GM23338 (cell line): Measurements from ENCODE around the gene RER1. TPM values are rescaled to one million over a fixed set of nuclear protein-coding genes. Genes with fewer than 3 reads are reported as not detected.

ENCODE experiments used
- ATAC-seq: fragments of 200-7000 bp; cut with Tn5 transposase; 3 replicates; pipeline ENCODE4 v1.9.1; 2020
- DNase-seq: peaks from one replicate; pipeline ENCODE4 v3.0.0-alpha.2; 2015; ENCODE audit warnings: low spot score
- H2AFZ ChIP-seq: fragments of 200-600 bp; sonication (generic); 2 replicates; pipeline ENCODE4 v1.8.0; 2016; ENCODE audit warnings: antibody characterized with exemption, mild to moderate bottlenecking, moderate library complexity
- H3F3A ChIP-seq: fragments of 200-600 bp; sonication (generic); replicated peaks from 2 replicates; pipeline ENCODE4 v1.8.0; 2017; ENCODE audit warnings: antibody characterized with exemption, mixed run types, low read depth
- H3K27ac ChIP-seq: fragments of 200-600 bp; sonication (generic); 2 replicates; pipeline ENCODE4 v1.6.1; 2016; ENCODE audit warnings: low read depth
- H3K27me3 ChIP-seq: fragments of 200-600 bp; sonication (generic); 2 replicates; pipeline ENCODE4 v1.8.0; 2016; ENCODE audit warnings: mild to moderate bottlenecking, mixed run types, moderate library complexity; ENCODE audit not compliant: insufficient read depth
- H3K36me3 ChIP-seq: fragments of 200-600 bp; sonication (generic); 2 replicates; pipeline ENCODE4 v1.8.0; 2016; ENCODE audit warnings: mild to moderate bottlenecking; ENCODE audit not compliant: insufficient read depth
- H3K4me1 ChIP-seq: fragments of 200-600 bp; sonication (generic); 2 replicates; pipeline ENCODE4 v1.8.0; 2016; ENCODE audit warnings: mild to moderate bottlenecking, moderate library complexity; ENCODE audit not compliant: insufficient read depth
- H3K4me2 ChIP-seq: fragments of 200-600 bp; sonication (generic); 2 replicates; pipeline ENCODE4 v1.7.1; 2017; ENCODE audit warnings: mixed run types
- H3K4me3 ChIP-seq: fragments of 200-600 bp; sonication (generic); 2 replicates; pipeline ENCODE4 v1.6.1; 2016; ENCODE audit warnings: mixed run types
- H3K79me2 ChIP-seq: fragments of 200-600 bp; sonication (generic); replicated peaks from 2 replicates; pipeline ENCODE4 v1.8.0; 2017; ENCODE audit warnings: mild to moderate bottlenecking; ENCODE audit not compliant: insufficient read depth
- H3K9me2 ChIP-seq: fragments of 200-600 bp; sonication (generic); 2 replicates; pipeline ENCODE4 v1.8.0; 2017; ENCODE audit not compliant: insufficient read depth
- H4K20me1 ChIP-seq: fragments of 200-600 bp; sonication (generic); replicated peaks from 2 replicates; pipeline ENCODE4 v1.8.0; 2017; ENCODE audit warnings: mild to moderate bottlenecking; ENCODE audit not compliant: insufficient read depth
- H3K27ac Mint-ChIP-seq: 2 replicates; pipeline ENCODE4 v1.8.0; 2020; ENCODE audit warnings: inconsistent platforms, mild to moderate bottlenecking, moderate library complexity, mixed read lengths
- H3K27me3 Mint-ChIP-seq: 3 replicates; pipeline ENCODE4 v1.8.0; 2022; ENCODE audit warnings: low read depth, mild to moderate bottlenecking, moderate library complexity, mixed read lengths, inconsistent platforms; ENCODE audit not compliant: insufficient read depth, poor library complexity
- H3K36me3 Mint-ChIP-seq: 3 replicates; pipeline ENCODE4 v1.8.0; 2021; ENCODE audit warnings: low read depth, mild to moderate bottlenecking, inconsistent platforms, moderate library complexity, mixed read lengths
- H3K4me1 Mint-ChIP-seq: 3 replicates; pipeline ENCODE4 v1.8.0; 2020; ENCODE audit warnings: mild to moderate bottlenecking, inconsistent platforms, mixed read lengths
- H3K4me3 Mint-ChIP-seq: 3 replicates; pipeline ENCODE4 v1.8.0; 2021; ENCODE audit warnings: moderate library complexity, mild to moderate bottlenecking, inconsistent platforms, mixed read lengths
- H3K9me3 Mint-ChIP-seq: 3 replicates; pipeline ENCODE4 v1.8.0; 2020; ENCODE audit warnings: moderate library complexity, mild to moderate bottlenecking, inconsistent platforms, mixed read lengths
- CREB1 ChIP-seq: fragments of 250-450 bp; sonication (Bioruptor Pico); IDR thresholded peaks from 2 replicates; pipeline ENCODE4 v1.5.0; 2020; ENCODE audit warnings: low read depth, mild to moderate bottlenecking, moderate library complexity
- JUNB ChIP-seq: IDR thresholded peaks from one replicate; pipeline ENCODE4 v1.6.1; 2016; ENCODE audit warnings: antibody characterized with exemption; ENCODE audit not compliant: unreplicated experiment
- NANOG ChIP-seq: IDR thresholded peaks from 2 replicates; pipeline ENCODE4 v1.6.1; 2016; ENCODE audit warnings: antibody characterized with exemption, borderline replicate concordance
- POLR2AphosphoS5 ChIP-seq: IDR thresholded peaks from 2 replicates; pipeline ENCODE4 v1.6.1; 2016; ENCODE audit warnings: antibody characterized with exemption, low read depth
- STAT1 ChIP-seq: IDR thresholded peaks from one replicate; pipeline ENCODE4 v1.6.1; 2016; ENCODE audit warnings: antibody characterized with exemption; ENCODE audit not compliant: unreplicated experiment
- ZNF114 ChIP-seq: fragments of 250-450 bp; sonication (Bioruptor Pico); IDR thresholded peaks from 2 replicates; pipeline ENCODE4 v1.5.0; 2020; ENCODE audit warnings: mild to moderate bottlenecking, moderate library complexity
- ZNF331 ChIP-seq: fragments of 250-450 bp; sonication (Bioruptor Pico); IDR thresholded peaks from 2 replicates; pipeline ENCODE4 v1.5.0; 2020; ENCODE audit warnings: low read depth, mild to moderate bottlenecking, moderate library complexity
- polyA plus RNA-seq: library from polyadenylated mRNA; unstranded; fragments of >200 nt; fragmentation: Nextera tagmentation; extraction: Ambion mirVana; gene quantifications from 2 replicates; pipeline ENCODE4 v1.2.1, GENCODE V29; 2016
- total RNA-seq: library from RNA; depleted of rRNA; stranded (reverse); fragments of >200 nt; shearing (Covaris generic); gene quantifications from 2 replicates; pipeline ENCODE4 v1.2.3, GENCODE V29; 2014
- TF ChIP-seq, protein P1 (sequence below), 2 experiments: fragments of 200-600 bp in 1 of 2; sonication (generic) in 1 of 2; conservative IDR thresholded peaks; 2 replicates each; pipeline versions ENCODE4 v1.5.1 to v1.6.1; 2016 to 2017; ENCODE audit warnings: antibody characterized with exemption in 2 of 2, low read depth in 2 of 2, mild to moderate bottlenecking in 2 of 2, moderate library complexity in 1 of 2
- TF ChIP-seq, protein P2 (sequence below): fragments of 250-450 bp; sonication (Bioruptor Pico); IDR thresholded peaks from 2 replicates; pipeline ENCODE4 v1.5.0; 2020; ENCODE audit warnings: mild to moderate bottlenecking, moderate library complexity
- TF ChIP-seq, protein P3 (sequence below): IDR thresholded peaks from 2 replicates; pipeline ENCODE4 v1.6.1; 2016; ENCODE audit warnings: antibody characterized with exemption

RER1 gene
- total and polyA plus RNA-seq, 2 experiments from 2014 or later = 58.4 to 99.5 TPM

DNA sequence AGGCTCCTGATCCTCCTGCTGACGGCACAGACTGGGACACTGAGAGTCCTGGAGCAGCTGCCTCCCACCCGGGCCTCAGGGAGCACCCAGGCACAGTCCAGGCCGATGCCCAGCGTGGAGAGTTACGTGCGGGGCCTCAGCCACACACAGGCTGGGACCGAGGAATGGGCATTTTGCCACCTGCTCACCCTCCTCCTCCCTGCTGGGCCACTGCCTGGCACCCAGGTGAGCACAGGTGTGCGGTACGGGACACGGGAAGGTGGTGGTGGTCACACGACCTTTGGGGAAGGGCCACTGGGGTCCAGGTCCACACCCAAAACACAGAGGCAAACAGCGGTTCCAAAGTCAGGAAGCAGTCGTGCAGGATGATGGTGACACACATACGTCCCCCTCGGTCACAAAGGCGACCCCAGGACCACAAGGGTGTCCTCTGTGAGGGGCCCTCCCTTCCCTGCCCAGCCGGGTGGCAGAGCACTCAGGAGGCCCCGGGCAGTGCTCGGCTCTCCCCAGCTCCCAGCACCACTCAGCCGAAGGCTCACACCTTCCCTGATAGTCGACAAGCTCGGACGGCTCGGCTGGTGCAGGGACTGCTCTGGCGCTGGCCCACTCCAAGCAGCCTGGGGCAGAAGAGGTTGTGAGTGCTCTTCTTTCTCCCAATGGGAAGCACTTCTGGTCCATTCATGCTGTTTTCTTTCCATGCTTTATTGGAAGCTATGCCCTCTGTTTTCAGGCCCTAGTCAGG is 14.5 kb upstream of the RER1 start (continued):
- TF ChIP-seq, protein P1, sequence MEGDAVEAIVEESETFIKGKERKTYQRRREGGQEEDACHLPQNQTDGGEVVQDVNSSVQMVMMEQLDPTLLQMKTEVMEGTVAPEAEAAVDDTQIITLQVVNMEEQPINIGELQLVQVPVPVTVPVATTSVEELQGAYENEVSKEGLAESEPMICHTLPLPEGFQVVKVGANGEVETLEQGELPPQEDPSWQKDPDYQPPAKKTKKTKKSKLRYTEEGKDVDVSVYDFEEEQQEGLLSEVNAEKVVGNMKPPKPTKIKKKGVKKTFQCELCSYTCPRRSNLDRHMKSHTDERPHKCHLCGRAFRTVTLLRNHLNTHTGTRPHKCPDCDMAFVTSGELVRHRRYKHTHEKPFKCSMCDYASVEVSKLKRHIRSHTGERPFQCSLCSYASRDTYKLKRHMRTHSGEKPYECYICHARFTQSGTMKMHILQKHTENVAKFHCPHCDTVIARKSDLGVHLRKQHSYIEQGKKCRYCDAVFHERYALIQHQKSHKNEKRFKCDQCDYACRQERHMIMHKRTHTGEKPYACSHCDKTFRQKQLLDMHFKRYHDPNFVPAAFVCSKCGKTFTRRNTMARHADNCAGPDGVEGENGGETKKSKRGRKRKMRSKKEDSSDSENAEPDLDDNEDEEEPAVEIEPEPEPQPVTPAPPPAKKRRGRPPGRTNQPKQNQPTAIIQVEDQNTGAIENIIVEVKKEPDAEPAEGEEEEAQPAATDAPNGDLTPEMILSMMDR (conservative IDR thresholded peaks at IDR 0.05; ENCODE audit: low read depth in 2 of 2) = no peak
- TF ChIP-seq STAT1 = no peak

DNA sequence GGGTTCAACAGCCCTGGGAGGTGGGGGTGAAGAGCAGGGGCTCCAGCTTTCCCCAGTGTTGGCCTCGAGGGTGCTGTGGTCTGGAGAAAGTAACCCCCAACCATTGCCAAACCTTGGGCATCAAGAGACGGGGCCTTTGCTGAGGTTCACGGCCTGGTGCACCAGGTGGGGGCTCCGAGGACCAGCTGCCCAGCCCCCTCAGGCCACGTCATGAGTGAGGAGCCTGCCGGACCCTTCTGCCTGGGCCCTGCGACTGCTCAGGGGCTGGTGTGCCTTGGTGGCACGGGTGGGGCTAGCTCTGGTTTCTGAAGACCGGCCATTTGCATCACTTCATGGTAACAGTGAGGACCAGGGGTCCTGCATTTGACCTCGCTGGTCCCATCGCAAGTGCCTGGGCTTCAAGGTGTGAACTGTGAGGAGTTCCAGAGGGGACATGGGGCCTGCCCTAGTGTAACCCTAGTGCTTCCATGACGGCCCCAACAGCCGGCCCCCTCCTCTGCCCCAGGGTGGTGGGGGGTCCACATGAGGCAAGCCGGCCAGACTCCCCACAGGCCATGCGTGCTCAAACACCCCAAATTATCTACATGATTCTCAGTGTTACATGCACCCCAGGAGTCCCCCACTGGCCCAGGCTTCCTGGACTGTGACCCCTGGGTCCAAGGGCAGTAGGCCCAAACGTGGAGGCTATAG is 13.7 kb upstream of the RER1 start:
- Mint-ChIP-seq H3K4me3 (no peak overlapping the region), H3K36me3 (no peaks in the 10 kb centered on the region), H3K4me1 (no peaks in the 10 kb centered on the region), H3K27me3 (peaks cover 5% of the 10 kb centered on the region), H3K27ac (no peak overlapping the region), H3K9me3 (no peaks in the 10 kb centered on the region)
- Histone ChIP-seq H3F3A (no peaks in the 10 kb centered on the region), H3K27me3 (no peaks in the 10 kb centered on the region), H3K79me2 (no peaks in the 10 kb centered on the region), H3K4me3 (no peak overlapping the region), H3K36me3 (no peaks in the 10 kb centered on the region), H4K20me1 (no peaks in the 10 kb centered on the region; the same call in 1 of the 2 replicates), H3K4me2 (no peak overlapping the region), H3K9me2 (no peaks in the 10 kb centered on the region), H2AFZ (no peak overlapping the region), H3K4me1 (no peaks in the 10 kb centered on the region), H3K27ac (no peak overlapping the region)
- TF ChIP-seq CREB1 (CRISPR knock-in tag) = no peak
- DNase-seq (no peak), ATAC-seq (no peak)

DNA sequence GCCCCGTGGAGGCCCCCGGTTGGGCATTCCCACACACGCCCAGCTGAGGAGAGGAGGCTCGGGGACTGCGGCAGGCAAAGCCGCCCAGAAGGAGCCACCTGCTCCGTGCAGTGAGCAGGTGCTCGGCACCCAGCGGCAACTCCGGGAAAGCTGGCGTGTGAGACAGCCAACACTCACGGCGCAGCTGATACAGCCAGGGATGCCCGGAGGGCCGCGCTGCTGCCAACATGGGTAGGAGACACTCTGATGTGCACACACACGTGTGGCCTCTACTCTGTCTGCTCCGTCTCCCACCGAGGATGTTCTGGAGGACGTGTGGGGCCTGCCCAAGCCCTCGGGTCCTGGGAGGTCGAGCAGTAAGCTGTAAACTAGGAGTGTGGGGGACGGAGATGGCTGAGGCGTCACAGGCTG is 13.2 kb upstream of the RER1 start:
- Histone ChIP-seq H3K27me3 (no peaks in the 10 kb centered on the region), H3K4me2 (no peak overlapping the region), H3K4me1 (no peaks in the 10 kb centered on the region), H3F3A (no peaks in the 10 kb centered on the region), H3K4me3 (no peak overlapping the region), H3K36me3 (no peaks in the 10 kb centered on the region), H3K79me2 (no peaks in the 10 kb centered on the region), H3K27ac (no peak overlapping the region), H3K9me2 (no peaks in the 10 kb centered on the region), H4K20me1 (no peaks in the 10 kb centered on the region; the same call in 1 of the 2 replicates), H2AFZ (no peak overlapping the region)
- Mint-ChIP-seq H3K4me1 (no peaks in the 10 kb centered on the region), H3K9me3 (no peaks in the 10 kb centered on the region), H3K36me3 (no peaks in the 10 kb centered on the region), H3K4me3 (no peak overlapping the region), H3K27ac (no peak overlapping the region), H3K27me3 (peaks cover 5% of the 10 kb centered on the region)
- DNase-seq (no peak), ATAC-seq (no peak)
- TF ChIP-seq ZNF114 (CRISPR knock-in tag) (no peak), NANOG (no peak), ZNF331 (CRISPR knock-in tag) (no peak), CREB1 (CRISPR knock-in tag) (no peak), JUNB (no peak), POLR2AphosphoS5 (no peak), STAT1 (no peak)
- TF ChIP-seq, protein P2, sequence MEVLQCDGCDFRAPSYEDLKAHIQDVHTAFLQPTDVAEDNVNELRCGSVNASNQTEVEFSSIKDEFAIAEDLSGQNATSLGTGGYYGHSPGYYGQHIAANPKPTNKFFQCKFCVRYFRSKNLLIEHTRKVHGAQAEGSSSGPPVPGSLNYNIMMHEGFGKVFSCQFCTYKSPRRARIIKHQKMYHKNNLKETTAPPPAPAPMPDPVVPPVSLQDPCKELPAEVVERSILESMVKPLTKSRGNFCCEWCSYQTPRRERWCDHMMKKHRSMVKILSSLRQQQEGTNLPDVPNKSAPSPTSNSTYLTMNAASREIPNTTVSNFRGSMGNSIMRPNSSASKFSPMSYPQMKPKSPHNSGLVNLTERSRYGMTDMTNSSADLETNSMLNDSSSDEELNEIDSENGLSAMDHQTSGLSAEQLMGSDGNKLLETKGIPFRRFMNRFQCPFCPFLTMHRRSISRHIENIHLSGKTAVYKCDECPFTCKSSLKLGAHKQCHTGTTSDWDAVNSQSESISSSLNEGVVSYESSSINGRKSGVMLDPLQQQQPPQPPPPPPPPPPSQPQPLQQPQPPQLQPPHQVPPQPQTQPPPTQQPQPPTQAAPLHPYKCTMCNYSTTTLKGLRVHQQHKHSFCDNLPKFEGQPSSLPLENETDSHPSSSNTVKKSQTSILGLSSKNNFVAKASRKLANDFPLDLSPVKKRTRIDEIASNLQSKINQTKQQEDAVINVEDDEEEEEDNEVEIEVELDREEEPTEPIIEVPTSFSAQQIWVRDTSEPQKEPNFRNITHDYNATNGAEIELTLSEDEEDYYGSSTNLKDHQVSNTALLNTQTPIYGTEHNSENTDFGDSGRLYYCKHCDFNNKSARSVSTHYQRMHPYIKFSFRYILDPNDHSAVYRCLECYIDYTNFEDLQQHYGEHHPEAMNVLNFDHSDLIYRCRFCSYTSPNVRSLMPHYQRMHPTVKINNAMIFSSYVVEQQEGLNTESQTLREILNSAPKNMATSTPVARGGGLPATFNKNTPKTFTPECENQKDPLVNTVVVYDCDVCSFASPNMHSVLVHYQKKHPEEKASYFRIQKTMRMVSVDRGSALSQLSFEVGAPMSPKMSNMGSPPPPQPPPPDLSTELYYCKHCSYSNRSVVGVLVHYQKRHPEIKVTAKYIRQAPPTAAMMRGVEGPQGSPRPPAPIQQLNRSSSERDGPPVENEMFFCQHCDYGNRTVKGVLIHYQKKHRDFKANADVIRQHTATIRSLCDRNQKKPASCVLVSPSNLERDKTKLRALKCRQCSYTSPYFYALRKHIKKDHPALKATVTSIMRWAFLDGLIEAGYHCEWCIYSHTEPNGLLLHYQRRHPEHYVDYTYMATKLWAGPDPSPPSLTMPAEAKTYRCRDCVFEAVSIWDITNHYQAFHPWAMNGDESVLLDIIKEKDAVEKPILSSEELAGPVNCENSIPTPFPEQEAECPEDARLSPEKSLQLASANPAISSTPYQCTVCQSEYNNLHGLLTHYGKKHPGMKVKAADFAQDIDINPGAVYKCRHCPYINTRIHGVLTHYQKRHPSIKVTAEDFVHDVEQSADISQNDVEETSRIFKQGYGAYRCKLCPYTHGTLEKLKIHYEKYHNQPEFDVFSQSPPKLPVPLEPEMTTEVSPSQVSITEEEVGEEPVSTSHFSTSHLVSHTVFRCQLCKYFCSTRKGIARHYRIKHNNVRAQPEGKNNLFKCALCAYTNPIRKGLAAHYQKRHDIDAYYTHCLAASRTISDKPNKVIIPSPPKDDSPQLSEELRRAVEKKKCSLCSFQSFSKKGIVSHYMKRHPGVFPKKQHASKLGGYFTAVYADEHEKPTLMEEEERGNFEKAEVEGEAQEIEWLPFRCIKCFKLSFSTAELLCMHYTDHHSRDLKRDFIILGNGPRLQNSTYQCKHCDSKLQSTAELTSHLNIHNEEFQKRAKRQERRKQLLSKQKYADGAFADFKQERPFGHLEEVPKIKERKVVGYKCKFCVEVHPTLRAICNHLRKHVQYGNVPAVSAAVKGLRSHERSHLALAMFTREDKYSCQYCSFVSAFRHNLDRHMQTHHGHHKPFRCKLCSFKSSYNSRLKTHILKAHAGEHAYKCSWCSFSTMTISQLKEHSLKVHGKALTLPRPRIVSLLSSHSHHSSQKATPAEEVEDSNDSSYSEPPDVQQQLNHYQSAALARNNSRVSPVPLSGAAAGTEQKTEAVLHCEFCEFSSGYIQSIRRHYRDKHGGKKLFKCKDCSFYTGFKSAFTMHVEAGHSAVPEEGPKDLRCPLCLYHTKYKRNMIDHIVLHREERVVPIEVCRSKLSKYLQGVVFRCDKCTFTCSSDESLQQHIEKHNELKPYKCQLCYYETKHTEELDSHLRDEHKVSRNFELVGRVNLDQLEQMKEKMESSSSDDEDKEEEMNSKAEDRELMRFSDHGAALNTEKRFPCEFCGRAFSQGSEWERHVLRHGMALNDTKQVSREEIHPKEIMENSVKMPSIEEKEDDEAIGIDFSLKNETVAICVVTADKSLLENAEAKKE (CRISPR knock-in tag) = no peak
- TF ChIP-seq, protein P3, sequence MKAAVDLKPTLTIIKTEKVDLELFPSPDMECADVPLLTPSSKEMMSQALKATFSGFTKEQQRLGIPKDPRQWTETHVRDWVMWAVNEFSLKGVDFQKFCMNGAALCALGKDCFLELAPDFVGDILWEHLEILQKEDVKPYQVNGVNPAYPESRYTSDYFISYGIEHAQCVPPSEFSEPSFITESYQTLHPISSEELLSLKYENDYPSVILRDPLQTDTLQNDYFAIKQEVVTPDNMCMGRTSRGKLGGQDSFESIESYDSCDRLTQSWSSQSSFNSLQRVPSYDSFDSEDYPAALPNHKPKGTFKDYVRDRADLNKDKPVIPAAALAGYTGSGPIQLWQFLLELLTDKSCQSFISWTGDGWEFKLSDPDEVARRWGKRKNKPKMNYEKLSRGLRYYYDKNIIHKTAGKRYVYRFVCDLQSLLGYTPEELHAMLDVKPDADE = no peak
